ENCODE measurements around the gene P4HA2.

P4HA2 gene

GRCh38 chr5:132199116-132199680, 28.5 kb downstream of the P4HA2 start:
- Histone ChIP-seq H3F3A (ENCODE audit: low read depth) (no peaks in the 10 kb centered on the region), H3K9me3 (ENCODE audit: insufficient read depth, low read depth, low read length) (no peaks in the 10 kb centered on the region), H3K4me1 (ENCODE audit: insufficient read depth, low read length, poor library complexity, severe bottlenecking) (no peaks in the 10 kb centered on the region), H3K4me3 (ENCODE audit: low read length, poor library complexity, severe bottlenecking) (no peak overlapping the region), H3K9ac (ENCODE audit: low read depth, low read length, poor library complexity, severe bottlenecking) (no peak overlapping the region), H2AFZ (ENCODE audit: low read length) (no peak overlapping the region), H4K20me1 (ENCODE audit: insufficient read depth, low read length, poor library complexity, severe bottlenecking) (no peaks in the 10 kb centered on the region), H3K4me2 (ENCODE audit: low read depth, low read length, poor library complexity, severe bottlenecking) (no peak overlapping the region), H3K36me3 (ENCODE audit: insufficient read depth, low read length) (no peaks in the 10 kb centered on the region), H3K9me2 (replicated peaks; ENCODE audit: low read depth, low read length) (no peaks in the 10 kb centered on the region), H3K27me3 (ENCODE audit: insufficient read depth, low read length, poor library complexity, severe bottlenecking) (no peaks in the 10 kb centered on the region), H3K79me2 (ENCODE audit: insufficient read depth, low read length) (no peaks in the 10 kb centered on the region)
- no peak for TF ChIP-seq EZH2phosphoT487 (IDR thresholded peaks at IDR 0.05; ENCODE audit: borderline replicate concordance)
- TF ChIP-seq CTCF (conservative IDR thresholded peaks at IDR 0.05; ENCODE audit: low read length), result no peak

DNA sequence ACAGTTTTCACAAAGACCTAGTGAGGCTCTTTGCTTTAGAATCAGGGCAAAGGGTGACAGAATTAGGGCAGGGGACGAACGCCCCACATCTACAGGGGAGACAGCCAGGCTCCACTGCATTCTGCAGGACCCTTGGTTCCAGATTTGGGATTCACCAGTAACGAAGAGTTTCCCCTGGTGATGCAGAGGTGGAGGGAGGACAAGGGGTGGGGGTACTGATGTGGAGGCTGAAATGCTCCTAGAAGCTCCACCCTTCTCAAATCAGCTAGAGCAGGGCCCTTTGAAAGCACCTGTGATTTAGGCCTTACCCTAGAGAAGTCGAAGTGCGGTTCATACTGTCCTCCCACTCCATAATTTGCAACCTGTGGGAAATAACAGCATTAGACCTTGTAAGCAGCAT, 29.1 kb downstream of the P4HA2 start:
- no peaks in the 10 kb centered on the region for H3K27me3 ChIP-seq (ENCODE audit: insufficient read depth, low read length, poor library complexity, severe bottlenecking)
- H3F3A ChIP-seq (ENCODE audit: low read depth), result no peaks in the 10 kb centered on the region
- no peak overlapping the region for H2AFZ ChIP-seq (ENCODE audit: low read length)
- H3K4me2 ChIP-seq (ENCODE audit: low read depth, low read length, poor library complexity, severe bottlenecking), result no peak overlapping the region
- H4K20me1 ChIP-seq (ENCODE audit: insufficient read depth, low read length, poor library complexity, severe bottlenecking), result no peaks in the 10 kb centered on the region
- H3K36me3 ChIP-seq (ENCODE audit: insufficient read depth, low read length), result no peaks in the 10 kb centered on the region
- no peaks in the 10 kb centered on the region for H3K79me2 ChIP-seq (ENCODE audit: insufficient read depth, low read length)
- H3K9me3 ChIP-seq (ENCODE audit: insufficient read depth, low read depth, low read length), result no peaks in the 10 kb centered on the region
- H3K9ac ChIP-seq (ENCODE audit: low read depth, low read length, poor library complexity, severe bottlenecking), result no peak overlapping the region
- TF ChIP-seq CTCF (conservative IDR thresholded peaks at IDR 0.05; ENCODE audit: low read length) (no peak), EZH2phosphoT487 (IDR thresholded peaks at IDR 0.05; ENCODE audit: borderline replicate concordance) (no peak)
- no peaks in the 10 kb centered on the region for H3K9me2 ChIP-seq (replicated peaks; ENCODE audit: low read depth, low read length)
- no peak overlapping the region for H3K4me3 ChIP-seq (ENCODE audit: low read length, poor library complexity, severe bottlenecking)
- no peaks in the 10 kb centered on the region for H3K4me1 ChIP-seq (ENCODE audit: insufficient read depth, low read length, poor library complexity, severe bottlenecking)

GRCh38 chr5:132195727-132196126, 31.9 kb downstream of the P4HA2 start:
- H3K4me1 ChIP-seq (ENCODE audit: insufficient read depth, low read length, poor library complexity, severe bottlenecking), result no peaks in the 10 kb centered on the region

More at GRCh38 chr5:132195727-132196126, 31.9 kb downstream of the P4HA2 start:
- no peaks in the 10 kb centered on the region for H3K36me3 ChIP-seq (ENCODE audit: insufficient read depth, low read length)
- no peaks in the 10 kb centered on the region for H3F3A ChIP-seq (ENCODE audit: low read depth)
- H3K27me3 ChIP-seq (ENCODE audit: insufficient read depth, low read length, poor library complexity, severe bottlenecking), result no peaks in the 10 kb centered on the region
- no peak for TF ChIP-seq CTCF (conservative IDR thresholded peaks at IDR 0.05; ENCODE audit: low read length)
- TF ChIP-seq EZH2phosphoT487 (IDR thresholded peaks at IDR 0.05; ENCODE audit: borderline replicate concordance), result no peak
- H3K9ac ChIP-seq (ENCODE audit: low read depth, low read length, poor library complexity, severe bottlenecking), result no peak overlapping the region
- no peaks in the 10 kb centered on the region for H3K79me2 ChIP-seq (ENCODE audit: insufficient read depth, low read length)
- H3K4me3 ChIP-seq (ENCODE audit: low read length, poor library complexity, severe bottlenecking), result no peak overlapping the region
- no peak overlapping the region for H2AFZ ChIP-seq (ENCODE audit: low read length)
- no peak overlapping the region for H3K4me2 ChIP-seq (ENCODE audit: low read depth, low read length, poor library complexity, severe bottlenecking)
- no peaks in the 10 kb centered on the region for H3K9me2 ChIP-seq (replicated peaks; ENCODE audit: low read depth, low read length)
- no peaks in the 10 kb centered on the region for H4K20me1 ChIP-seq (ENCODE audit: insufficient read depth, low read length, poor library complexity, severe bottlenecking)
- H3K9me3 ChIP-seq (ENCODE audit: insufficient read depth, low read depth, low read length), result no peaks in the 10 kb centered on the region
